ENCODE results near the gene CPTP.

- TF ChIP-seq CTCF (IDR thresholded peaks at IDR 0.05; ENCODE audit: low read length) (no peak), EZH2 (optimal IDR thresholded peaks at IDR 0.05; ENCODE audit: low read depth, low read length) (no peak), EZH2phosphoT487 (IDR thresholded peaks at IDR 0.05; ENCODE audit: low read length) (no peak)
Measured at GRCh38 chr1:1322418-1322817, 2.2 kb upstream of the CPTP start.

Data from MM.1S (cell line).